PFSK-1 (cell line): ENCODE data around the gene DLK1.

ENCODE experiments used
- FOXP2 ChIP-seq: optimal IDR thresholded peaks from 2 replicates; pipeline ENCODE3; 2011; ENCODE audit warnings: borderline replicate concordance, control low read depth, inconsistent platforms; ENCODE audit not compliant: insufficient read depth; ENCODE audit errors: extremely low read length, extremely low read depth
- POLR2AphosphoS5 ChIP-seq: IDR thresholded peaks from 2 replicates; pipeline ENCODE4 v1.6.1; 2012; ENCODE audit warnings: low read depth, mild to moderate bottlenecking, control low read depth, low read length, moderate library complexity
- SIN3A ChIP-seq: IDR thresholded peaks from 2 replicates; pipeline ENCODE4 v1.6.1; 2012; ENCODE audit warnings: mild to moderate bottlenecking, low read length, moderate library complexity, borderline replicate concordance; ENCODE audit not compliant: insufficient read depth
- TAF1 ChIP-seq: IDR thresholded peaks from 2 replicates; pipeline ENCODE4 v1.6.1; 2012; ENCODE audit warnings: low read length, control low read depth, borderline replicate concordance; ENCODE audit not compliant: insufficient read depth
- TF ChIP-seq, protein P1 (sequence below), 2 experiments: IDR thresholded peaks; 2 replicates each; pipeline versions ENCODE4 v1.6.1 to v1.8.0; 2011 to 2012; ENCODE audit warnings: low read depth in 2 of 2, low read length in 2 of 2, control low read depth in 1 of 2, inconsistent platforms in 1 of 2, mild to moderate bottlenecking in 1 of 2, moderate library complexity in 1 of 2; ENCODE audit not compliant: insufficient read depth in 1 of 2

DLK1 gene

DNA sequence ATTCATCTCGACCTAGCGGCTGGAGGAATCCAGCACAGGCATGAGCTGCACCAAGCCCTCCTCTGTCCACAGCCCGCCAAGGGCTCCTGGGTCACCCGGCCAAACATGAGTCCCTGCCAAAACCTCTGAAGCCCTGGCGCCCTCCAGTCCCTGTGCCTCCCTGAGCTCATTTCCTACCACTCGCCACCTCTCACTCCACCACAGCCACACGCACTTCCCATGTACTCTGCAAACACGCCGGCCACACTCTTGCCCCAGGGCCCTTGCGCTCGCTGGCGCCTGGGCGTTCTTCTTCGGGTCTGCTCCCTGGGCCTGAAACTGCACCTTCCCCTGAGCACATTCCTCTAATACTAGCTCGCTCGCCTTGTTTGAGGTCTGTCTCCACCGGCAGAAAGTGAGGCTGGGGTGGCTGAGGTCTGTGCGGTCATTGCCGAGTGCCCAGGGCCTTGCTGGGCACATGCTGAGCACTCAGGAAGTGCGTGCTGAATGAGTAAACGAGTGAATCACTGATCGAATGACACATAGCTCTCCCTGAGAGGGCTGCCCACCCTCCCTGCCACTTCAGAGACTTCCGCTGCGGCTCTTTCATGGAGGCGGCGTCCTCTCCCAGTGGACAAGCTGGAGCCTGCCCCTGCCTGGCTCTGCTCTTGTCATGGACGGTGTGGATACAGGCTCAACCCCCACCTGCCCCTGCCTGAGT is 33.7 kb upstream of the DLK1 start:
- TF ChIP-seq POLR2AphosphoS5: no peak
- TF ChIP-seq, protein P1, sequence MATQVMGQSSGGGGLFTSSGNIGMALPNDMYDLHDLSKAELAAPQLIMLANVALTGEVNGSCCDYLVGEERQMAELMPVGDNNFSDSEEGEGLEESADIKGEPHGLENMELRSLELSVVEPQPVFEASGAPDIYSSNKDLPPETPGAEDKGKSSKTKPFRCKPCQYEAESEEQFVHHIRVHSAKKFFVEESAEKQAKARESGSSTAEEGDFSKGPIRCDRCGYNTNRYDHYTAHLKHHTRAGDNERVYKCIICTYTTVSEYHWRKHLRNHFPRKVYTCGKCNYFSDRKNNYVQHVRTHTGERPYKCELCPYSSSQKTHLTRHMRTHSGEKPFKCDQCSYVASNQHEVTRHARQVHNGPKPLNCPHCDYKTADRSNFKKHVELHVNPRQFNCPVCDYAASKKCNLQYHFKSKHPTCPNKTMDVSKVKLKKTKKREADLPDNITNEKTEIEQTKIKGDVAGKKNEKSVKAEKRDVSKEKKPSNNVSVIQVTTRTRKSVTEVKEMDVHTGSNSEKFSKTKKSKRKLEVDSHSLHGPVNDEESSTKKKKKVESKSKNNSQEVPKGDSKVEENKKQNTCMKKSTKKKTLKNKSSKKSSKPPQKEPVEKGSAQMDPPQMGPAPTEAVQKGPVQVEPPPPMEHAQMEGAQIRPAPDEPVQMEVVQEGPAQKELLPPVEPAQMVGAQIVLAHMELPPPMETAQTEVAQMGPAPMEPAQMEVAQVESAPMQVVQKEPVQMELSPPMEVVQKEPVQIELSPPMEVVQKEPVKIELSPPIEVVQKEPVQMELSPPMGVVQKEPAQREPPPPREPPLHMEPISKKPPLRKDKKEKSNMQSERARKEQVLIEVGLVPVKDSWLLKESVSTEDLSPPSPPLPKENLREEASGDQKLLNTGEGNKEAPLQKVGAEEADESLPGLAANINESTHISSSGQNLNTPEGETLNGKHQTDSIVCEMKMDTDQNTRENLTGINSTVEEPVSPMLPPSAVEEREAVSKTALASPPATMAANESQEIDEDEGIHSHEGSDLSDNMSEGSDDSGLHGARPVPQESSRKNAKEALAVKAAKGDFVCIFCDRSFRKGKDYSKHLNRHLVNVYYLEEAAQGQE (IDR thresholded peaks at IDR 0.05; ENCODE audit: insufficient read depth in 1 of 2, low read depth in 2 of 2, low read length in 2 of 2): no peak

DNA sequence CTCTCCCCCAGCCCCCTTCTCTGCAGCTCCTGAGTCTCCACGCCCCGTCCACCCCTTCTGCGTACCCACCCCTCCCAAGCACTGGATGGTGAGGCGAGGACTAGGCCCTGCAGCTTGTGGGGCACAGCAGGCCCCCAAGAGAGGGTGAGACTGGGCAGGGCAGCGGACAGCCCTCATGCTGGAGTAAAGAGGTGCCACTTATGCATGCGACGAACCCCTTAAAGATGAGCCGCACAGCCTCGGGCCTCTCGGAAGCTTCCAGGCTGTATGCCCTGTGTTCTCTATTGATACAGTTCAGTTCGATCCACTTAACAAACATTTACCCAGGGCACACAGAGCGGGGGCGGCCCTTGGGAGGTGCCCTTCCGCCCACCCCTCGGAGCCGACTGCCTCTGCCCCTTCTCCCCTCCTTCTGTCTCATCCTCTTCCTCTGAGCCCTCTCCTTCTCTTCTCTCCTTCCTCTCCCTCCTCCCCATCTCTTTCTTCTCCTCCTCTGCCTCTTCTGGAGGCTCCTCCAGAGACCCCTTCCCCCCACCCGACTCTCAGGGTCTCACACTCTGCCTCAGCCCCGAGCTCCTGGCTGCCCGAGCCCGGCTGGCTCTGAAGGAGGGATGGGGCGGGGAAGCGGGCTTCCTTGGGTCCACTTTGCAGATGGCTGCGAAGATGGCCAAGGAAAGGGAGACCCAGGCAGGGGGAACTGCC is 32.7 kb upstream of the DLK1 start:
- no peak for TF ChIP-seq FOXP2
- no peak for TF ChIP-seq TAF1
- no peak for TF ChIP-seq POLR2AphosphoS5
- TF ChIP-seq, protein P1 (IDR thresholded peaks at IDR 0.05; ENCODE audit: insufficient read depth in 1 of 2, low read depth in 2 of 2, low read length in 2 of 2): no peak
- no peak for TF ChIP-seq SIN3A

DNA sequence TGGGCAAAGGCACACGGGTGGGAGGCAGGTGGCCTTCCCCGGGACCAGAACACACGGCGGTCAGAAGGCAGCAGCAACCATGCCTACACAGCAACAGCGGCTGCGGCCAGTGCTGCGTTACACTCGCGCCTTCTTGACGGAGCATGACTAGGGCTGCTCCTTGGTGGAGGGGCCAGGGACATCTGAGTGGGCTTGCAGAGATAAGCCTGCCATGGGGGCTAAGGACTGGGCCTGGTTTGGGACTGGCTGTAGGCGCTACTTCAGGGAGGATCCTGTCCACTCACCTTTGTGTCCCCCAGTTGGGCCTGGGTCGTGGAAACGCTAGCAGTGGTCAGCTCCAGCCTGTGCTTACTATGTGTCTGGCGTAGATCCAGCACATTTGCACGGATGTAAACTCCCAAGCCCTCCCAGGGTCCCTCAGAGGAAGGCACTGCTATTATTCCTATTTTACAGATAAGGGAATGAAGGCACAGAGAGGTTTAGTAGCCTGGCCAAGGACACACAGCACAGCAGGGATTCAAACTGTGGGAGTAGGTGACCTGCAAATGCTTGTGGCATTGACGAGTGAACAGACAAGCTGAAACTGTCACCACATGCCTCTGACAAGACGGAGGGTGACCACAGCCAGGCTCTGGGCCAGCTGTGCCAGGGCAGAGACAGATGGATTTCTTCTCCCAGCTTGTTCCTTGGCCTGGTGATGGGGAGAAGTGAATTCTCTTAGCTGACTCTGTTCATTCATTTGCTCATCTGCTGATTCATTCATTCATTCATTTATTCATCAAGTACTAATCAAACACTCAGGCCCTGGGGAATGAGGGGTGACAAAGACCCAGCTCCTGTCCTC is 31.9 kb upstream of the DLK1 start:
- TF ChIP-seq POLR2AphosphoS5: no peak
- TF ChIP-seq SIN3A: no peak
- TF ChIP-seq FOXP2: no peak
- TF ChIP-seq, protein P1 (IDR thresholded peaks at IDR 0.05; ENCODE audit: insufficient read depth in 1 of 2, low read depth in 2 of 2, low read length in 2 of 2): no peak
- TF ChIP-seq TAF1: no peak

DNA sequence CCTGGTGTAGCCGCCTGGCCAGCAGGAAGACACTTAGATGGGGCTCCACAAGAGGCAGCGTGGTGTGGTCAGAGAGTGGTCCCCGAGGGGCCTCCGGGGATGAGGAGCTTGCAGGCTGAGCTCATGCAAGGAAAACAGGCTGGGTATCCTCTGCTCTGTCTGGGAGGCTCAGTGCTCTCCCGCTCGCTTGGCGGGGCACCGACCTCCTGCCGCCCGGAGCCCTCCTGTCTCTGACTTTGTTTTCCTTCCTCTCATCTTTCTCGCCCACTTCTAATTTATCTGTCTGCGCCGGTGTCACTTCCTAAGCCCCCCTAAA is 31.3 kb upstream of the DLK1 start:
- no peak for TF ChIP-seq POLR2AphosphoS5
- TF ChIP-seq, protein P1 (IDR thresholded peaks at IDR 0.05; ENCODE audit: insufficient read depth in 1 of 2, low read depth in 2 of 2, low read length in 2 of 2): no peak
- no peak for TF ChIP-seq TAF1
- no peak for TF ChIP-seq FOXP2
- TF ChIP-seq SIN3A: no peak
